H1 (cell line): ENCODE data around the gene DENND6B. TPM values are rescaled to one million over a fixed set of nuclear protein-coding genes. Genes with fewer than 3 reads are reported as not detected.

ENCODE experiments used
- CTCF ChIA-PET: fragments of 300-600 bp; sonication (Branson Sonifier 250); formaldehyde crosslinking; loops from one replicate; lab custom pipeline; 2021; ENCODE audit not compliant: partially characterized antibody; lab: Charles Lee
- POLR2A ChIA-PET: fragments of 300-600 bp; sonication (Branson Sonifier 250); formaldehyde crosslinking; loops from one replicate; lab custom pipeline; 2021; ENCODE audit warnings: inconsistent platforms; ENCODE audit not compliant: partially characterized antibody; lab: Charles Lee
- DNase-seq, 2 experiments: peaks; one replicate each; pipeline versions ENCODE4 v3.0.0 to v3.0.0-alpha.2; 2010 to 2022; ENCODE audit warnings: low spot score in 2 of 2, low read depth in 1 of 2, mixed read lengths in 1 of 2
- FAIRE-seq: peaks from 2 replicates; lab custom pipeline; 2011; peaks lifted over from hg19 to GRCh38; lab: Jason Lieb, UNC
- H2AFZ ChIP-seq: 2 replicates; pipeline ENCODE4 v1.8.1; 2012; ENCODE audit warnings: low read length, inconsistent platforms
- H2AK5ac ChIP-seq: 2 replicates; pipeline ENCODE4 v1.6.1; 2013; ENCODE audit warnings: low read depth, low read length
- H2BK120ac ChIP-seq: replicated peaks from 2 replicates; pipeline ENCODE3; 2013; ENCODE audit warnings: low read depth, low read length, inconsistent platforms
- H2BK12ac ChIP-seq: 2 replicates; pipeline ENCODE4 v1.6.1; 2013; ENCODE audit warnings: low read depth, low read length
- H2BK15ac ChIP-seq: 2 replicates; pipeline ENCODE4 v1.6.1; 2013; ENCODE audit warnings: low read length
- H2BK20ac ChIP-seq: 2 replicates; pipeline ENCODE4 v1.6.1; 2013; ENCODE audit warnings: low read length
- H2BK5ac ChIP-seq: 2 replicates; pipeline ENCODE4 v1.6.1; 2013; ENCODE audit warnings: low read depth, low read length
- H3K14ac ChIP-seq: 2 replicates; pipeline ENCODE4 v1.6.1; 2013; ENCODE audit warnings: inconsistent platforms; ENCODE audit not compliant: insufficient read length
- H3K18ac ChIP-seq: 2 replicates; pipeline ENCODE4 v1.6.1; 2013; ENCODE audit warnings: low read length; ENCODE audit errors: extremely low read depth
- H3K23ac ChIP-seq: 2 replicates; pipeline ENCODE4 v1.6.1; 2013; ENCODE audit warnings: inconsistent platforms; ENCODE audit not compliant: insufficient read length
- H3K23me2 ChIP-seq: 2 replicates; pipeline ENCODE4 v1.6.1; 2013; ENCODE audit warnings: low read depth, low read length
- H3K27ac ChIP-seq: 2 replicates; pipeline ENCODE4 v1.6.1; 2011; ENCODE audit warnings: low read depth, low read length, inconsistent platforms
- H3K27me3 ChIP-seq, 4 experiments: replicated peaks in 1 of 4; 1 replicate in 1 of 4; 2 replicates in 3 of 4; pipeline versions ENCODE4 v1.6.1 to v1.8.1; 2011 to 2013; ENCODE audit warnings: low read length in 3 of 4, mild to moderate bottlenecking in 3 of 4, inconsistent platforms in 2 of 4, mixed read lengths in 2 of 4, moderate library complexity in 1 of 4; ENCODE audit not compliant: control insufficient read depth in 3 of 4, insufficient read depth in 3 of 4; ENCODE audit errors: extremely low read depth in 1 of 4
- H3K36me3 ChIP-seq, 4 experiments: 2 replicates each; pipeline versions ENCODE4 v1.6.1 to v1.8.1; 2011 to 2013; ENCODE audit warnings: mild to moderate bottlenecking in 4 of 4, low read length in 3 of 4, moderate library complexity in 2 of 4, control low read depth in 1 of 4, inconsistent platforms in 1 of 4; ENCODE audit not compliant: insufficient read depth in 4 of 4, control insufficient read depth in 2 of 4
- H3K4ac ChIP-seq: replicated peaks from 2 replicates; pipeline ENCODE3; 2013; ENCODE audit warnings: low read length, low read depth, mixed read lengths, inconsistent platforms; ENCODE audit not compliant: insufficient read length
- H3K4me1 ChIP-seq, 4 experiments: replicated peaks in 1 of 4; 1 replicate in 1 of 4; 2 replicates in 3 of 4; pipeline versions ENCODE4 v1.6.1 to v1.8.1; 2011 to 2013; ENCODE audit warnings: low read length in 3 of 4, inconsistent platforms in 2 of 4, mixed read lengths in 1 of 4; ENCODE audit not compliant: insufficient read depth in 4 of 4, control insufficient read depth in 3 of 4
- H3K4me2 ChIP-seq, 2 experiments: 2 replicates each; pipeline versions ENCODE4 v1.6.1 to v1.8.1; 2011 to 2013; ENCODE audit warnings: low read depth in 2 of 2, low read length in 2 of 2, control low read depth in 1 of 2, inconsistent platforms in 1 of 2, mild to moderate bottlenecking in 1 of 2; ENCODE audit not compliant: insufficient read depth in 1 of 2
- H3K4me3 ChIP-seq, 4 experiments: fragments of 200-600, 300-600 bp in 1 of 4; sonication (generic), shearing (Covaris generic), sonication (Bioruptor Twin) in 1 of 4; 2 replicates each; pipeline versions ENCODE4 v1.5.1 to v1.8.1; 2011 to 2016; ENCODE audit warnings: low read length in 4 of 4, low read depth in 3 of 4, control low read depth in 2 of 4, inconsistent platforms in 2 of 4, mild to moderate bottlenecking in 2 of 4, mixed read lengths in 1 of 4, moderate library complexity in 1 of 4; ENCODE audit not compliant: insufficient read depth in 2 of 4; ENCODE audit errors: extremely low read depth in 1 of 4
- H3K56ac ChIP-seq: replicated peaks from 2 replicates; pipeline ENCODE3; 2013; ENCODE audit warnings: low read depth, mild to moderate bottlenecking, mixed read lengths, low read length, inconsistent platforms; ENCODE audit not compliant: insufficient read length
- H3K79me1 ChIP-seq: 2 replicates; pipeline ENCODE4 v1.6.1; 2013; ENCODE audit warnings: low read depth, low read length, control low read depth
- H3K79me2 ChIP-seq, 2 experiments: 2 replicates each; pipeline versions ENCODE4 v1.6.1 to v1.8.1; 2012 to 2013; ENCODE audit warnings: low read length in 2 of 2, mild to moderate bottlenecking in 2 of 2, inconsistent platforms in 1 of 2; ENCODE audit not compliant: insufficient read depth in 2 of 2, control insufficient read depth in 1 of 2
- H3K9ac ChIP-seq, 4 experiments: replicated peaks in 1 of 4; 1 replicate in 1 of 4; 2 replicates in 3 of 4; pipeline versions ENCODE4 v1.6.1 to v1.8.1; 2011 to 2013; ENCODE audit warnings: low read depth in 3 of 4, low read length in 3 of 4, control low read depth in 2 of 4, mild to moderate bottlenecking in 2 of 4, moderate library complexity in 2 of 4, inconsistent platforms in 1 of 4; ENCODE audit errors: extremely low read depth in 1 of 4
- H3K9me3 ChIP-seq, 2 experiments: 2 replicates each; pipeline versions ENCODE4 v1.6.1 to v1.8.1; 2012 to 2013; ENCODE audit warnings: mild to moderate bottlenecking in 2 of 2, moderate library complexity in 2 of 2, control low read depth in 1 of 2, inconsistent platforms in 1 of 2, low read depth in 1 of 2, low read length in 1 of 2, mixed read lengths in 1 of 2; ENCODE audit not compliant: insufficient read depth in 2 of 2
- H4K20me1 ChIP-seq, 2 experiments: replicated peaks in 1 of 2; 2 replicates each; pipeline versions ENCODE3 to v1.8.1; 2011 to 2013; ENCODE audit warnings: inconsistent platforms in 2 of 2, low read length in 2 of 2, mild to moderate bottlenecking in 1 of 2; ENCODE audit not compliant: insufficient read depth in 2 of 2, control insufficient read depth in 1 of 2
- H4K5ac ChIP-seq: 2 replicates; pipeline ENCODE4 v1.6.1; 2013; ENCODE audit warnings: low read length, low read depth, mixed read lengths, inconsistent platforms; ENCODE audit not compliant: insufficient read length
- H4K8ac ChIP-seq: 2 replicates; pipeline ENCODE4 v1.8.0; 2013; ENCODE audit warnings: mild to moderate bottlenecking, moderate library complexity, low read length, inconsistent platforms; ENCODE audit not compliant: insufficient read depth; ENCODE audit errors: extremely low read depth
- H4K91ac ChIP-seq: replicated peaks from 2 replicates; pipeline ENCODE3; 2013; ENCODE audit warnings: low read length, mixed read lengths, inconsistent platforms; ENCODE audit not compliant: insufficient read length
- BRCA1 ChIP-seq: IDR thresholded peaks from 2 replicates; pipeline ENCODE4 v1.6.1; 2012; ENCODE audit warnings: low read depth, low read length, improper control_type of control experiment
- EGR1 ChIP-seq: IDR thresholded peaks from 2 replicates; pipeline ENCODE4 v1.6.1; 2011; ENCODE audit warnings: low read depth, low read length, borderline replicate concordance
- EZH2 ChIP-seq: fragments of 200-600 bp; sonication (generic); IDR thresholded peaks from 2 replicates; pipeline ENCODE4 v1.7.1; 2012; ENCODE audit warnings: low read depth, mild to moderate bottlenecking, moderate library complexity, low read length, inconsistent platforms; ENCODE audit not compliant: severe bottlenecking
- HDAC2 ChIP-seq, 2 experiments: fragments of 300-600 bp in 1 of 2; sonication (generic) in 1 of 2; IDR thresholded peaks; 2 replicates each; pipeline ENCODE4 v1.6.1; 2011 to 2012; ENCODE audit warnings: low read depth in 2 of 2, low read length in 2 of 2, mild to moderate bottlenecking in 2 of 2, moderate library complexity in 2 of 2, borderline replicate concordance in 1 of 2, inconsistent platforms in 1 of 2
- NANOG ChIP-seq: IDR thresholded peaks from 2 replicates; pipeline ENCODE4 v1.6.1; 2011; ENCODE audit warnings: low read length, low read depth, mild to moderate bottlenecking, inconsistent platforms; ENCODE audit not compliant: insufficient read depth, poor library complexity, severe bottlenecking
- USF2 ChIP-seq: IDR thresholded peaks from 2 replicates; pipeline ENCODE4 v1.6.1; 2011; ENCODE audit warnings: low read length, improper control_type of control experiment
- WGBS, 2 experiments: shearing (Covaris generic) in 1 of 2; methylation state at CpG; one replicate each; pipeline versions ENCODE4 v1.1.6 to v1.1.7; 2013 to 2015; ENCODE audit warnings: low lambda C conversion rate in 2 of 2, mixed read lengths in 2 of 2, inconsistent platforms in 1 of 2, low coverage in 1 of 2, missing lambda C conversion rate in 1 of 2; ENCODE audit not compliant: insufficient replicate concordance in 2 of 2, insufficient coverage in 1 of 2, insufficient read length in 1 of 2; ENCODE audit errors: extremely low coverage in 1 of 2, missing lambda C conversion rate in 1 of 2; 5-methylcytosine and 5-hydroxymethylcytosine counted together
- polyA plus RNA-seq, 7 experiments: library from polyadenylated mRNA; depleted of rRNA in 3 of 7; stranded (reverse) in 5 of 7; unstranded in 2 of 7; fragments of >200 nt in 5 of 7; fragments of 200-250 nt in 2 of 7; gene quantifications; 1 replicate in 5 of 7; 2 replicates in 1 of 7; 4 replicates in 1 of 7; pipeline versions ENCODE4 v1.2.1 to v1.2.3, GENCODE V29; 2011 to 2013; ENCODE audit warnings: missing spikeins in 2 of 7, mixed read lengths in 2 of 7
- total RNA-seq: library from RNA; stranded (reverse); fragmentation: NEBNext Ultra II Directional; extraction: Animal tissue kit (Norgen Biotek cat#: 25700); gene quantifications from 2 replicates; pipeline ENCODE4 v1.2.1, GENCODE V29; 2021

Gene DENND6B
- total and polyA plus RNA-seq, 2 of the 8 experiments (the other 6 are each of a cell fraction or from before 2014, with no cell fraction given), result 1.1 to 1.9 TPM

- DNase-seq (no peak), FAIRE-seq (no peak)
- no peak overlapping the region for H2AFZ ChIP-seq
- no peak overlapping the region; a peak in 2 of 8 replicates for H3K4me3 ChIP-seq
- peak overlapping the region; percentile 20; the same call in 1 of the 2 replicates for H3K18ac ChIP-seq
- H3K4me2 ChIP-seq, result peak overlapping the region in 1 of 2 experiments; percentile 77; a peak in 1 of 4 replicates
- WGBS, 2 experiments, result 79% methylated on average over 7 of the region's 7 CpGs; no CpG with 5 or more reads in 1 of the 2 experiments
- H4K91ac ChIP-seq, result peak overlapping the region; percentile 42
- H2BK120ac ChIP-seq, result no peak overlapping the region
- H2BK20ac ChIP-seq, result peak overlapping the region; percentile 48; the same call in 1 of the 2 replicates
- H4K20me1 ChIP-seq, result peaks cover 5 to 8% of the 10 kb centered on the region in 2 experiments
- no peak overlapping the region for H3K23ac ChIP-seq
- H3K9me3 ChIP-seq, result peaks cover 0 to 10% of the 10 kb centered on the region in 2 experiments; a peak in 1 of 4 replicates
- no peak overlapping the region; a peak in 1 of 7 replicates for H3K9ac ChIP-seq
- H3K56ac ChIP-seq, result no peak overlapping the region
- H3K79me2 ChIP-seq, result no peaks in the 10 kb centered on the region
- no peak overlapping the region for H3K4ac ChIP-seq
- CTCF ChIA-PET, result interaction anchor here (0.6 to 4.7 kb wide), 10 partner anchors 10 to 237 kb away, joined by 3 to 26 read pairs (median 4); partner anchors contain the start of gene HDAC10
- POLR2A ChIA-PET, result interaction anchor here (1.1 to 1.4 kb wide), 3 partner anchors 12 to 15 kb away, joined by 3 to 4 read pairs (median 3); partner anchors contain the start of gene HDAC10
- H3K27me3 ChIP-seq, result peaks cover 1 to 32% (median 23%) of the 10 kb centered on the region in 4 experiments; a peak in 6 of 7 replicates
- no peak overlapping the region for H3K27ac ChIP-seq
- H4K5ac ChIP-seq, result no peak overlapping the region
- no peaks in the 10 kb centered on the region for H3K36me3 ChIP-seq
- H4K8ac ChIP-seq, result no peak overlapping the region
- H2AK5ac ChIP-seq, result no peak overlapping the region
- no peaks in the 10 kb centered on the region for H3K79me1 ChIP-seq
- peak overlapping the region; percentile 80; the same call in 1 of the 2 replicates for H2BK12ac ChIP-seq
- peaks cover 0 to 20% (median 10%) of the 10 kb centered on the region in 4 experiments; a peak in 6 of 7 replicates for H3K4me1 ChIP-seq
- H2BK15ac ChIP-seq, result no peak overlapping the region
- peak overlapping the region; percentile 52; the same call in 1 of the 2 replicates for H2BK5ac ChIP-seq
- no peak overlapping the region for H3K14ac ChIP-seq
- peaks cover 6% of the 10 kb centered on the region; the same call in 1 of the 2 replicates for H3K23me2 ChIP-seq
- TF ChIP-seq NANOG, result no peak
- TF ChIP-seq HDAC2 (IDR thresholded peaks at IDR 0.05; ENCODE audit: borderline replicate concordance in 1 of 2, low read depth in 2 of 2, low read length in 2 of 2), result no peak
- TF ChIP-seq EGR1, result no peak
- no peak for TF ChIP-seq BRCA1
- TF ChIP-seq EZH2, result no peak
- no peak for TF ChIP-seq USF2
These were observed 64.3 kb downstream of the DENND6B start for GRCh38 chr22:50262460-50262911.
